Liver (tissue), 9 donors: ENCODE measurements around the gene RALGPS1. TPM values are rescaled to one million over a fixed set of nuclear protein-coding genes. Genes with fewer than 3 reads are reported as not detected.

Experiments
- DNase-seq: peaks from one replicate; pipeline ENCODE4 v3.0.0-alpha.2; 2017; ENCODE audit warnings: low spot score
- H3K27ac ChIP-seq, 2 donors: one replicate each; pipeline ENCODE4 v1.7.0; 2013; ENCODE audit warnings: inconsistent platforms in 2 of 2, low read length in 2 of 2, control low read depth in 1 of 2, low read depth in 1 of 2, mild to moderate bottlenecking in 1 of 2
- H3K27me3 ChIP-seq, 4 donors: one replicate each; pipeline versions ENCODE4 v1.6.1 to v1.7.0; 2013; ENCODE audit warnings: low read length in 3 of 4, inconsistent platforms in 1 of 4, mild to moderate bottlenecking in 1 of 4, moderate library complexity in 1 of 4; ENCODE audit not compliant: control insufficient read depth in 4 of 4, insufficient read depth in 4 of 4
- H3K36me3 ChIP-seq, 4 donors: one replicate each; pipeline versions ENCODE4 v1.6.1 to v1.7.0; 2013; ENCODE audit warnings: low read length in 3 of 4, mild to moderate bottlenecking in 3 of 4, low read depth in 1 of 4, moderate library complexity in 1 of 4; ENCODE audit not compliant: control insufficient read depth in 4 of 4, insufficient read depth in 3 of 4
- H3K4me1 ChIP-seq, 4 donors: one replicate each; pipeline versions ENCODE4 v1.6.1 to v1.7.0; 2013; ENCODE audit warnings: low read length in 3 of 4, mild to moderate bottlenecking in 3 of 4, moderate library complexity in 1 of 4; ENCODE audit not compliant: control insufficient read depth in 4 of 4, insufficient read depth in 4 of 4
- H3K4me3 ChIP-seq, 3 donors: one replicate each; pipeline versions ENCODE4 v1.6.1 to v1.7.0; 2013; ENCODE audit warnings: low read length in 3 of 3, control low read depth in 1 of 3, low read depth in 1 of 3, mild to moderate bottlenecking in 1 of 3
- H3K9ac ChIP-seq, 2 donors: one replicate each; pipeline ENCODE4 v1.7.0; 2013; ENCODE audit warnings: low read length in 2 of 2, mild to moderate bottlenecking in 2 of 2, moderate library complexity in 2 of 2, control low read depth in 1 of 2, low read depth in 1 of 2
- H3K9me3 ChIP-seq, 4 donors: one replicate each; pipeline versions ENCODE4 v1.6.1 to v1.7.0; 2013; ENCODE audit warnings: low read length in 3 of 4; ENCODE audit not compliant: control insufficient read depth in 4 of 4
- EGR1 ChIP-seq, 2 donors: IDR thresholded peaks; 2 replicates each; pipeline ENCODE4 v1.6.1; 2016 to 2018; ENCODE audit warnings: antibody characterized with exemption in 2 of 2, low read depth in 2 of 2
- FOXA2 ChIP-seq: IDR thresholded peaks from 2 replicates; pipeline ENCODE4 v1.6.1; 2016; ENCODE audit warnings: antibody characterized with exemption
- GABPA ChIP-seq, 2 donors: IDR thresholded peaks in 1 of 2; conservative IDR thresholded peaks in 1 of 2; 2 replicates each; pipeline ENCODE4 v1.6.1; 2016; ENCODE audit warnings: antibody characterized with exemption in 2 of 2, mild to moderate bottlenecking in 1 of 2, moderate library complexity in 1 of 2
- HNF4A ChIP-seq, 2 donors: conservative IDR thresholded peaks; 2 replicates each; pipeline ENCODE4 v1.6.1; 2016; ENCODE audit warnings: antibody characterized with exemption in 2 of 2, mild to moderate bottlenecking in 2 of 2
- HNF4G ChIP-seq: IDR thresholded peaks from 2 replicates; pipeline ENCODE4 v1.6.1; 2016; ENCODE audit warnings: antibody characterized with exemption
- JUND ChIP-seq, 2 donors: IDR thresholded peaks; 2 replicates each; pipeline ENCODE4 v1.6.1; 2016; ENCODE audit warnings: antibody characterized with exemption in 2 of 2
- MAX ChIP-seq: IDR thresholded peaks from 2 replicates; pipeline ENCODE4 v1.6.1; 2016; ENCODE audit warnings: antibody characterized with exemption
- NR2F2 ChIP-seq: IDR thresholded peaks from 2 replicates; pipeline ENCODE4 v1.6.1; 2016; ENCODE audit warnings: antibody characterized with exemption
- RAD21 ChIP-seq, 2 donors: IDR thresholded peaks; 2 replicates each; pipeline ENCODE4 v1.6.1; 2016; ENCODE audit warnings: antibody characterized with exemption in 2 of 2, mild to moderate bottlenecking in 2 of 2
- REST ChIP-seq: IDR thresholded peaks from 2 replicates; pipeline ENCODE4 v1.6.1; 2016; ENCODE audit warnings: antibody characterized with exemption, mild to moderate bottlenecking
- RXRA ChIP-seq, 2 donors: IDR thresholded peaks; 2 replicates each; pipeline ENCODE4 v1.6.1; 2017 to 2018; ENCODE audit warnings: antibody characterized with exemption in 2 of 2, mild to moderate bottlenecking in 1 of 2
- SP1 ChIP-seq: IDR thresholded peaks from 2 replicates; pipeline ENCODE4 v1.6.1; 2018; ENCODE audit warnings: antibody characterized with exemption, mild to moderate bottlenecking
- TAF1 ChIP-seq: conservative IDR thresholded peaks from 2 replicates; pipeline ENCODE4 v1.6.1; 2016; ENCODE audit warnings: antibody characterized with exemption, mild to moderate bottlenecking
- YY1 ChIP-seq: IDR thresholded peaks from 2 replicates; pipeline ENCODE4 v1.6.1; 2016; ENCODE audit warnings: antibody characterized with exemption, mild to moderate bottlenecking
- WGBS: extraction: QIAGEN DNeasy Blood & Tissue Kit; methylation state at CpG from one replicate; pipeline ENCODE4 v1.1.7; 2013; 5-methylcytosine and 5-hydroxymethylcytosine counted together
- polyA plus RNA-seq, 2 donors: library from polyadenylated mRNA; stranded (reverse) in 1 of 2; unstranded in 1 of 2; fragments of 200-250 nt in 1 of 2; fragments of >200 nt in 1 of 2; fragmentation: Nextera tagmentation in 1 of 2; extraction: Ambion mirVana in 1 of 2; gene quantifications; one replicate each; pipeline versions ENCODE4 v1.2.1 to v1.2.3, GENCODE V29; 2013 to 2015
- total RNA-seq, 2 donors: library from RNA; depleted of rRNA; stranded (reverse); fragments of >200 nt; gene quantifications; one replicate each; pipeline ENCODE4 v1.2.3, GENCODE V29; 2014
- TF ChIP-seq, protein P1 (sequence below): IDR thresholded peaks from 2 replicates; pipeline ENCODE4 v1.6.1; 2016; ENCODE audit warnings: antibody characterized with exemption
- TF ChIP-seq, protein P2 (sequence below): IDR thresholded peaks from 2 replicates; pipeline ENCODE4 v1.6.1; 2016; ENCODE audit warnings: antibody characterized with exemption
- donor health status: healthy.
- donor health status: healthy.
- donor health status: healthy.
- donor health status: healthy.
- donor health status: healthy.

Gene RALGPS1
- total and polyA plus RNA-seq, 4 donors = 1.4 to 2.7 (median 2.0) TPM

GRCh38 chr9:127091526-127091925 lies 176.9 kb downstream of the RALGPS1 start:
- Histone ChIP-seq H3K9ac (no peak overlapping the region), H3K4me3 (no peak overlapping the region), H3K4me1 (no peaks in the 10 kb centered on the region), H3K36me3 (no peaks in the 10 kb centered on the region), H3K27ac (no peak overlapping the region), H3K9me3 (no peaks in the 10 kb centered on the region), H3K27me3 (no peaks in the 10 kb centered on the region)
- TF ChIP-seq NR2F2 = no peak
- TF ChIP-seq SP1 = no peak
- no peak for TF ChIP-seq EGR1 (IDR thresholded peaks at IDR 0.05; ENCODE audit: low read depth in 2 of 2)
- TF ChIP-seq HNF4G = no peak
- TF ChIP-seq YY1 = no peak
- TF ChIP-seq RXRA (IDR thresholded peaks at IDR 0.05) = no peak
- no peak for TF ChIP-seq TAF1
- no peak for TF ChIP-seq REST
- TF ChIP-seq JUND (IDR thresholded peaks at IDR 0.05) = no peak
- no peak for TF ChIP-seq HNF4A (conservative IDR thresholded peaks at IDR 0.05)
- TF ChIP-seq GABPA (IDR thresholded peaks at IDR 0.05 in 1 of 2, conservative IDR thresholded peaks at IDR 0.05 in 1 of 2) = no peak
- TF ChIP-seq RAD21 (IDR thresholded peaks at IDR 0.05) = no peak
- TF ChIP-seq, protein P1, sequence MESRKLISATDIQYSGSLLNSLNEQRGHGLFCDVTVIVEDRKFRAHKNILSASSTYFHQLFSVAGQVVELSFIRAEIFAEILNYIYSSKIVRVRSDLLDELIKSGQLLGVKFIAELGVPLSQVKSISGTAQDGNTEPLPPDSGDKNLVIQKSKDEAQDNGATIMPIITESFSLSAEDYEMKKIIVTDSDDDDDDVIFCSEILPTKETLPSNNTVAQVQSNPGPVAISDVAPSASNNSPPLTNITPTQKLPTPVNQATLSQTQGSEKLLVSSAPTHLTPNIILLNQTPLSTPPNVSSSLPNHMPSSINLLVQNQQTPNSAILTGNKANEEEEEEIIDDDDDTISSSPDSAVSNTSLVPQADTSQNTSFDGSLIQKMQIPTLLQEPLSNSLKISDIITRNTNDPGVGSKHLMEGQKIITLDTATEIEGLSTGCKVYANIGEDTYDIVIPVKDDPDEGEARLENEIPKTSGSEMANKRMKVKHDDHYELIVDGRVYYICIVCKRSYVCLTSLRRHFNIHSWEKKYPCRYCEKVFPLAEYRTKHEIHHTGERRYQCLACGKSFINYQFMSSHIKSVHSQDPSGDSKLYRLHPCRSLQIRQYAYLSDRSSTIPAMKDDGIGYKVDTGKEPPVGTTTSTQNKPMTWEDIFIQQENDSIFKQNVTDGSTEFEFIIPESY = no peak
- no peak for TF ChIP-seq MAX
- TF ChIP-seq FOXA2 = no peak
- TF ChIP-seq, protein P2, sequence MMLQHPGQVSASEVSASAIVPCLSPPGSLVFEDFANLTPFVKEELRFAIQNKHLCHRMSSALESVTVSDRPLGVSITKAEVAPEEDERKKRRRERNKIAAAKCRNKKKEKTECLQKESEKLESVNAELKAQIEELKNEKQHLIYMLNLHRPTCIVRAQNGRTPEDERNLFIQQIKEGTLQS = no peak
- 93% methylated on average over 13 of the region's 13 CpGs for WGBS
- DNase-seq = no peak

DNA sequence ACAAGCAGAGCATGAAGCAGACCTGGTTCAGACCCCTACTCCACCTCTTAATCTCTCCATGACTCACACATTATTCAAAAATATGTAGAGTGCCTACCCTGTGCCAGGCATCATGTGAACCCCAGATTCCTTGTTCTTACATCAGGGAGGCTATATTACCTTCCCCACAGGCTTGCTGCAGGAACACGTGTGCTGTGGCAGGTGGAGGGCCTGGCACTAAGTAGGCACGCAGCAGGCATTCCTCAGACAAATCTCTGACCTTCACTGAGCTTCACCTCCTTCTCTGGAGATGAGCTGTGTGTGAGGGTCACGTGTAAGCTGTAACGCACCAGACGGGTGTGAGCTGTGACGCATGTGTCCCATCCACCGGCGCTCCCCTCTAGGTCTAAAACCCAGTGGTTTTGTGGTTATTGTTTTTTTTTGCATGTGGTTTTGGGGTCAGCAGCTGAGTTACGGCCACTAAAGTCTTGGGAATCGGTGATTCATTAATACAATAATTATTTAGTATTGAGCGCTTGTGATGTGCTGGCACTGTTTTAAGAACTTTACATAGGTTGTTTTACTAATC lies 177.5 kb downstream of the RALGPS1 start:
- no peaks in the 10 kb centered on the region for H3K36me3 ChIP-seq
- H3K9ac ChIP-seq = no peak overlapping the region
- H3K4me1 ChIP-seq = no peaks in the 10 kb centered on the region
- DNase-seq = no peak
- no peaks in the 10 kb centered on the region for H3K27me3 ChIP-seq
- H3K4me3 ChIP-seq = no peak overlapping the region
- H3K27ac ChIP-seq = no peak overlapping the region
- TF ChIP-seq HNF4G (no peak), RAD21 (IDR thresholded peaks at IDR 0.05) (no peak), EGR1 (IDR thresholded peaks at IDR 0.05; ENCODE audit: low read depth in 2 of 2) (no peak), YY1 (no peak), RXRA (IDR thresholded peaks at IDR 0.05) (no peak), GABPA (IDR thresholded peaks at IDR 0.05 in 1 of 2, conservative IDR thresholded peaks at IDR 0.05 in 1 of 2) (no peak), MAX (no peak)
- TF ChIP-seq, protein P2 = no peak
- WGBS = 86% methylated on average over 11 of the region's 11 CpGs
- no peaks in the 10 kb centered on the region for H3K9me3 ChIP-seq
